ENCODE data around the gene DAPK1.

DAPK1 gene

DNA sequence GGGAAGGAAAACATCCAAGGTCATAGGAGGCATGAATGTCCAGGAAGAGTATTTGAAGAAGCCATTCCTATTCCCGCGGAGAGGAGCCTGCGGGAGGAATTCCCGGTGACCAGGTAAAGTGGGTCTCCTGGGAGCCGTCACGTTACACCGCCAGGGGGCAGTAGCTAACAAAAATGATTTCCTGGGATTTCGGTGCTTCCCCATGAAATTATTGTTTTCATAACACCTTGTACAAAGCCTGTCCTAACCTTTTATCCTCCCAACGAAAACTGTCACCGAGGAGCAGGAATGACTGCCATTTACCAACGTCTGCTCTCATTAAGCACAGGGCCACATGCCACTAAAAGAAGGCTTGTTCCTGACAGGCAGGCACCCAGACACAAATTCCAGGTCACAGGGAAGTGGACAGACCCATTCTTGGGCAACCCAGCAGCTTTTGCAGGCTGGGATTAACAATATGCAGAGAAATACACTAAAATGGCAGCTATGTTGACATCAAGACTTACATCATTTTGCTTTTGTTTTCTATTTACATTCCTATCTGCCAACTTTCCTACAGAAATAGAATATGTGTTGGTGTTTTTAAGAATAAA lies 187.1 kb downstream of the DAPK1 start:
- no peak for TF ChIP-seq REST (IDR thresholded peaks at IDR 0.05; ENCODE audit: low read depth)
- peak; percentile 60 for TF ChIP-seq RAD21 (IDR thresholded peaks at IDR 0.05; ENCODE audit: low read depth)

- TF ChIP-seq ZBTB7A (IDR thresholded peaks at IDR 0.05; ENCODE audit: low read depth) (no peak), RAD21 (IDR thresholded peaks at IDR 0.05; ENCODE audit: low read depth) (no peak), REST (IDR thresholded peaks at IDR 0.05; ENCODE audit: low read depth) (no peak), CEBPB (IDR thresholded peaks at IDR 0.05) (no peak), TCF12 (IDR thresholded peaks at IDR 0.05; ENCODE audit: low read depth) (no peak), NFIC (IDR thresholded peaks at IDR 0.05) (no peak), FOXM1 (IDR thresholded peaks at IDR 0.05; ENCODE audit: borderline replicate concordance, low read depth) (no peak), TAF1 (IDR thresholded peaks at IDR 0.05; ENCODE audit: low read depth) (no peak)
These were observed 187.8 kb downstream of the DAPK1 start for GRCh38 chr9:87685441-87685840.

GRCh38 chr9:87685871-87686519 lies 188.3 kb downstream of the DAPK1 start:
- TF ChIP-seq REST (IDR thresholded peaks at IDR 0.05; ENCODE audit: low read depth) = no peak
- no peak for TF ChIP-seq TAF1 (IDR thresholded peaks at IDR 0.05; ENCODE audit: low read depth)
- no peak for TF ChIP-seq TEAD4 (IDR thresholded peaks at IDR 0.05)
- TF ChIP-seq, protein P1, sequence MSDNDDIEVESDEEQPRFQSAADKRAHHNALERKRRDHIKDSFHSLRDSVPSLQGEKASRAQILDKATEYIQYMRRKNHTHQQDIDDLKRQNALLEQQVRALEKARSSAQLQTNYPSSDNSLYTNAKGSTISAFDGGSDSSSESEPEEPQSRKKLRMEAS (IDR thresholded peaks at IDR 0.05) = no peak
- TF ChIP-seq RAD21 (IDR thresholded peaks at IDR 0.05; ENCODE audit: low read depth) = no peak

- TF ChIP-seq EGR1 (IDR thresholded peaks at IDR 0.05) (no peak), TCF12 (IDR thresholded peaks at IDR 0.05; ENCODE audit: low read depth) (no peak), TAF1 (IDR thresholded peaks at IDR 0.05; ENCODE audit: low read depth) (no peak), REST (IDR thresholded peaks at IDR 0.05; ENCODE audit: low read depth) (no peak), CREB1 (IDR thresholded peaks at IDR 0.05; ENCODE audit: low read depth) (no peak), NFIC (IDR thresholded peaks at IDR 0.05) (no peak), EP300 (IDR thresholded peaks at IDR 0.05; ENCODE audit: borderline replicate concordance) (no peak), TEAD4 (IDR thresholded peaks at IDR 0.05) (no peak), CEBPB (IDR thresholded peaks at IDR 0.05) (no peak), YY1 (IDR thresholded peaks at IDR 0.05; ENCODE audit: low read depth) (no peak), FOXM1 (IDR thresholded peaks at IDR 0.05; ENCODE audit: borderline replicate concordance, low read depth) (no peak), ZBTB7A (IDR thresholded peaks at IDR 0.05; ENCODE audit: low read depth) (no peak), RAD21 (IDR thresholded peaks at IDR 0.05; ENCODE audit: low read depth) (no peak), USF1 (IDR thresholded peaks at IDR 0.05) (no peak)
- TF ChIP-seq, protein P1 (IDR thresholded peaks at IDR 0.05) = no peak
These were observed 188.9 kb downstream of the DAPK1 start for GRCh38 chr9:87686520-87687090.

All from Ishikawa (cell line).